ENCODE results near the gene IL27RA.

IL27RA gene

GRCh38 chr19:14056069-14056666, 24.6 kb downstream of the IL27RA start:
- TF ChIP-seq CTCF (IDR thresholded peaks at IDR 0.05; ENCODE audit: insufficient read depth, low read depth, low read length, missing control alignments): no peak
- no peak overlapping the region for H3K4me3 ChIP-seq (ENCODE audit: low read depth, low read length)
- no peak for DNase-seq (ENCODE audit: low read depth)

GRCh38 chr19:14056741-14057356, 25.3 kb downstream of the IL27RA start:
- H3K4me3 ChIP-seq (ENCODE audit: low read depth, low read length): no peak overlapping the region
- DNase-seq (ENCODE audit: low read depth): no peak
- TF ChIP-seq CTCF (IDR thresholded peaks at IDR 0.05; ENCODE audit: insufficient read depth, low read depth, low read length, missing control alignments): no peak

- no peak overlapping the region for H3K4me3 ChIP-seq (ENCODE audit: low read depth, low read length)
- no peak for TF ChIP-seq CTCF (IDR thresholded peaks at IDR 0.05; ENCODE audit: insufficient read depth, low read depth, low read length, missing control alignments)
- no peak for DNase-seq (ENCODE audit: low read depth)
These were observed 26.9 kb downstream of the IL27RA start for GRCh38 chr19:14058182-14059092.

- peak; percentile 82 for TF ChIP-seq CTCF (IDR thresholded peaks at IDR 0.05; ENCODE audit: insufficient read depth, low read depth, low read length, missing control alignments)
- no peak overlapping the region for H3K4me3 ChIP-seq (ENCODE audit: low read depth, low read length)
- peak; percentile 35 for DNase-seq (ENCODE audit: low read depth)
These were observed 27.5 kb downstream of the IL27RA start for GRCh38 chr19:14059093-14059480.

- no peak for DNase-seq (ENCODE audit: low read depth)
- TF ChIP-seq CTCF (IDR thresholded peaks at IDR 0.05; ENCODE audit: insufficient read depth, low read depth, low read length, missing control alignments): no peak
- H3K4me3 ChIP-seq (ENCODE audit: low read depth, low read length): no peak overlapping the region
These were observed 28.1 kb downstream of the IL27RA start for GRCh38 chr19:14059652-14060155.

GRCh38 chr19:14061081-14061749, 29.7 kb downstream of the IL27RA start:
- DNase-seq (ENCODE audit: low read depth): no peak
- no peak for TF ChIP-seq CTCF (IDR thresholded peaks at IDR 0.05; ENCODE audit: insufficient read depth, low read depth, low read length, missing control alignments)

More at GRCh38 chr19:14061081-14061749, 29.7 kb downstream of the IL27RA start:
- no peak overlapping the region for H3K4me3 ChIP-seq (ENCODE audit: low read depth, low read length)

Measured in GM12865 (cell line).